H9 (cell line): ENCODE measurements around the gene CTPS2. TPM values are rescaled to one million over a fixed set of nuclear protein-coding genes. Genes with fewer than 3 reads are reported as not detected.

Source experiments
- DNase-seq: peaks from one replicate; pipeline ENCODE4 v3.0.0-alpha.2; 2017
- H2AFZ ChIP-seq: one replicate; pipeline ENCODE4 v1.6.1; 2013; ENCODE audit warnings: mild to moderate bottlenecking, low read length, control low read depth, moderate library complexity
- H2AK5ac ChIP-seq: 2 replicates; pipeline ENCODE4 v1.6.1; 2013; ENCODE audit warnings: low read length, control low read depth, mixed read lengths; ENCODE audit not compliant: insufficient read length
- H2BK120ac ChIP-seq: one replicate; pipeline ENCODE4 v1.6.1; 2013; ENCODE audit warnings: low read depth, mild to moderate bottlenecking, low read length, control low read depth, inconsistent platforms; ENCODE audit not compliant: poor library complexity, severe bottlenecking
- H2BK12ac ChIP-seq: 2 replicates; pipeline ENCODE4 v1.6.1; 2013; ENCODE audit warnings: low read length, control low read depth, mixed read lengths, low read depth; ENCODE audit not compliant: insufficient read length
- H2BK15ac ChIP-seq: 2 replicates; pipeline ENCODE4 v1.6.1; 2013; ENCODE audit warnings: low read depth, low read length, control low read depth
- H2BK20ac ChIP-seq: one replicate; pipeline ENCODE4 v1.6.1; 2013; ENCODE audit warnings: low read depth, mild to moderate bottlenecking, low read length, control low read depth, inconsistent platforms; ENCODE audit not compliant: poor library complexity, severe bottlenecking
- H2BK5ac ChIP-seq: 2 replicates; pipeline ENCODE4 v1.6.1; 2013; ENCODE audit warnings: low read length, control low read depth, mixed read lengths; ENCODE audit not compliant: insufficient read length
- H3K14ac ChIP-seq: 2 replicates; pipeline ENCODE4 v1.6.1; 2013; ENCODE audit warnings: low read length, control low read depth; ENCODE audit not compliant: insufficient read depth
- H3K18ac ChIP-seq: 2 replicates; pipeline ENCODE4 v1.6.1; 2013; ENCODE audit warnings: low read depth, mild to moderate bottlenecking, mixed read lengths, low read length, control low read depth; ENCODE audit not compliant: insufficient read length
- H3K23ac ChIP-seq: 2 replicates; pipeline ENCODE4 v1.6.1; 2013; ENCODE audit warnings: low read length, control low read depth, mixed read lengths, low read depth; ENCODE audit not compliant: insufficient read length
- H3K23me2 ChIP-seq: 2 replicates; pipeline ENCODE4 v1.6.1; 2013; ENCODE audit warnings: low read depth, mild to moderate bottlenecking, mixed read lengths, low read length, control low read depth; ENCODE audit not compliant: insufficient read length, poor library complexity, severe bottlenecking
- H3K27ac ChIP-seq: 2 replicates; pipeline ENCODE4 v1.5.1; 2013; ENCODE audit warnings: low read length, control low read depth, mixed read lengths, low read depth; ENCODE audit not compliant: insufficient read length
- H3K27me3 ChIP-seq: 2 replicates; pipeline ENCODE4 v1.6.1; 2013; ENCODE audit warnings: low read length, control low read depth, inconsistent platforms; ENCODE audit not compliant: insufficient read depth
- H3K4ac ChIP-seq: 2 replicates; pipeline ENCODE4 v1.6.1; 2013; ENCODE audit warnings: low read depth, mild to moderate bottlenecking, control low read depth, inconsistent platforms, low read length, moderate library complexity
- H3K4me1 ChIP-seq: 2 replicates; pipeline ENCODE4 v1.6.1; 2013; ENCODE audit warnings: low read length, control low read depth, inconsistent platforms; ENCODE audit not compliant: insufficient read depth
- H3K4me2 ChIP-seq: 2 replicates; pipeline ENCODE4 v1.6.1; 2013; ENCODE audit warnings: low read length, control low read depth, mixed read lengths; ENCODE audit not compliant: insufficient read length, insufficient read depth
- H3K56ac ChIP-seq: 2 replicates; pipeline ENCODE4 v1.6.1; 2013; ENCODE audit warnings: low read depth, mild to moderate bottlenecking, mixed read lengths, low read length, control low read depth; ENCODE audit not compliant: insufficient read length
- H3K79me1 ChIP-seq: 2 replicates; pipeline ENCODE4 v1.6.1; 2013; ENCODE audit warnings: low read depth, mild to moderate bottlenecking, moderate library complexity, low read length, control low read depth, inconsistent platforms; ENCODE audit not compliant: insufficient read depth, poor library complexity, severe bottlenecking
- H3K79me2 ChIP-seq: 2 replicates; pipeline ENCODE4 v1.6.1; 2013; ENCODE audit warnings: low read length, control low read depth, inconsistent platforms; ENCODE audit not compliant: insufficient read depth
- H3K9ac ChIP-seq: 2 replicates; pipeline ENCODE4 v1.6.1; 2013; ENCODE audit warnings: low read length, control low read depth, mixed read lengths; ENCODE audit not compliant: insufficient read length; ENCODE audit errors: extremely low read depth
- H3K9me3 ChIP-seq: one replicate; pipeline ENCODE4 v1.6.1; 2013; ENCODE audit warnings: low read depth, low read length, inconsistent platforms; ENCODE audit not compliant: control insufficient read depth
- H3T11ph ChIP-seq: one replicate; pipeline ENCODE4 v1.6.1; 2013; ENCODE audit warnings: mild to moderate bottlenecking, low read length, control low read depth, inconsistent platforms
- H4K20me1 ChIP-seq: one replicate; pipeline ENCODE4 v1.6.1; 2013; ENCODE audit not compliant: control insufficient read depth, insufficient read length, insufficient read depth
- H4K5ac ChIP-seq: 2 replicates; pipeline ENCODE4 v1.6.1; 2013; ENCODE audit warnings: low read depth, mild to moderate bottlenecking, mixed read lengths, low read length, control low read depth; ENCODE audit not compliant: insufficient read length
- H4K8ac ChIP-seq: replicated peaks from 2 replicates; pipeline ENCODE4 v1.6.1; 2013; ENCODE audit warnings: low read length, control low read depth, mixed read lengths, low read depth; ENCODE audit not compliant: insufficient read length
- H4K91ac ChIP-seq: 2 replicates; pipeline ENCODE4 v1.6.1; 2013; ENCODE audit warnings: low read depth, mild to moderate bottlenecking, moderate library complexity, mixed read lengths, low read length, control low read depth; ENCODE audit not compliant: insufficient read length
- H3K27ac Mint-ChIP-seq, 3 experiments: 2 replicates in 2 of 3; 3 replicates in 1 of 3; pipeline ENCODE4 v1.8.0; 2020 to 2021; ENCODE audit warnings: mixed read lengths in 3 of 3, mild to moderate bottlenecking in 1 of 3, moderate library complexity in 1 of 3
- H3K27me3 Mint-ChIP-seq: 2 replicates; pipeline ENCODE4 v1.8.0; 2021; ENCODE audit warnings: low read depth, mild to moderate bottlenecking, moderate library complexity, mixed read lengths
- H3K36me3 Mint-ChIP-seq, 3 experiments: 2 replicates in 2 of 3; 3 replicates in 1 of 3; pipeline ENCODE4 v1.8.0; 2020 to 2021; ENCODE audit warnings: low read depth in 3 of 3, mixed read lengths in 3 of 3; ENCODE audit not compliant: insufficient read depth in 1 of 3
- H3K4me1 Mint-ChIP-seq, 2 experiments: 2 replicates each; pipeline ENCODE4 v1.8.0; 2020; ENCODE audit warnings: mixed read lengths in 2 of 2
- H3K4me3 Mint-ChIP-seq, 2 experiments: 2 replicates in 1 of 2; 3 replicates in 1 of 2; pipeline ENCODE4 v1.8.0; 2020 to 2021; ENCODE audit warnings: mild to moderate bottlenecking in 2 of 2, mixed read lengths in 2 of 2, moderate library complexity in 1 of 2
- H3K9me3 Mint-ChIP-seq, 2 experiments: 2 replicates in 1 of 2; 3 replicates in 1 of 2; pipeline ENCODE4 v1.8.0; 2020; ENCODE audit warnings: mild to moderate bottlenecking in 2 of 2, mixed read lengths in 2 of 2, moderate library complexity in 1 of 2
- CTCF ChIP-seq: fragments of 200-600 bp; sonication (generic); conservative IDR thresholded peaks from 3 replicates; pipeline ENCODE4 v1.8.0; 2021; ENCODE audit warnings: antibody characterized with exemption, mild to moderate bottlenecking
- WGBS: extraction: QIAGEN DNeasy Blood & Tissue Kit; methylation state at CpG from one replicate; pipeline ENCODE4 v1.1.7; 2013; ENCODE audit warnings: missing lambda C conversion rate, low lambda C conversion rate, mixed read lengths; ENCODE audit not compliant: insufficient read length; ENCODE audit errors: extremely low coverage; 5-methylcytosine and 5-hydroxymethylcytosine counted together
- total RNA-seq: library from RNA; stranded (reverse); gene quantifications from 2 replicates; pipeline ENCODE4 v1.2.1, GENCODE V29; 2021

CTPS2 gene
- total RNA-seq, 1 experiment from 2014 or later = 69.7 TPM

- no peak within 1 kb of the TSS; the same call in 1 of the 2 replicates for H3K4ac ChIP-seq
- DNase-seq = peak; percentile 99
- no peaks in the 10 kb centered on the region for H3K9me3 ChIP-seq
- Mint-ChIP-seq H3K27ac (peak within 1 kb of the TSS; percentile 98 to 100 (median 100)), H3K36me3 (peaks cover 8 to 23% (median 18%) of the 10 kb centered on the region in 3 experiments; a peak in 6 of 7 replicates), H3K4me3 (peak within 1 kb of the TSS; percentile 95 to 98), H3K27me3 (no peaks in the 10 kb centered on the region), H3K9me3 (no peaks in the 10 kb centered on the region; a peak in 1 of 5 replicates), H3K4me1 (peaks cover 19 to 28% of the 10 kb centered on the region in 2 experiments)
- no peaks in the 10 kb centered on the region for H3K4me1 ChIP-seq
- no peak within 1 kb of the TSS for H2BK120ac ChIP-seq
- H3K9ac ChIP-seq = peak within 1 kb of the TSS; percentile 97
- no peak within 1 kb of the TSS for H4K91ac ChIP-seq
- peak within 1 kb of the TSS; percentile 93 for H3T11ph ChIP-seq
- peak within 1 kb of the TSS; percentile 75 for H3K14ac ChIP-seq
- WGBS = no CpG with 5 or more reads among the region's 54 CpGs
- no peak within 1 kb of the TSS for H2BK20ac ChIP-seq
- H3K79me2 ChIP-seq = peaks cover 26% of the 10 kb centered on the region; the same call in 1 of the 2 replicates
- peak within 1 kb of the TSS; percentile 89 for H3K18ac ChIP-seq
- no peak within 1 kb of the TSS for H2AFZ ChIP-seq
- no peak for TF ChIP-seq CTCF
- no peaks in the 10 kb centered on the region for H4K20me1 ChIP-seq
- no peak within 1 kb of the TSS for H4K8ac ChIP-seq
- no peak within 1 kb of the TSS for H2BK12ac ChIP-seq
- no peak within 1 kb of the TSS for H2AK5ac ChIP-seq
- H3K23me2 ChIP-seq = peaks cover 7% of the 10 kb centered on the region
- H2BK15ac ChIP-seq = no peak within 1 kb of the TSS
- H3K27me3 ChIP-seq = no peaks in the 10 kb centered on the region
- H2BK5ac ChIP-seq = peak within 1 kb of the TSS; percentile 35
- peak within 1 kb of the TSS; percentile 77 for H3K27ac ChIP-seq
- H4K5ac ChIP-seq = peak within 1 kb of the TSS; percentile 36
- peaks cover 3% of the 10 kb centered on the region for H3K79me1 ChIP-seq
- no peak within 1 kb of the TSS for H3K56ac ChIP-seq
- no peak within 1 kb of the TSS for H3K23ac ChIP-seq
- H3K4me2 ChIP-seq = peak within 1 kb of the TSS; percentile 95
Measured at GRCh38 chrX:16719334-16720084, 7.0 kb upstream of the CTPS2 start, which contains the start of gene SYAP1. Gene SYAP1, plus strand, starts transcription at chrX:16719612. Its CDS starts 113 bp downstream, at chrX:16719725.
